Loucy (cell line): ENCODE data around the gene ADAMTS19.

Experiments used
- H2AFZ ChIP-seq: fragments of 200-600 bp; sonication (generic); 2 replicates; pipeline ENCODE4 v1.6.0; 2016; ENCODE audit warnings: antibody characterized with exemption, mild to moderate bottlenecking, low read length, moderate library complexity
- H3F3A ChIP-seq: fragments of 200-600 bp; 2 replicates; pipeline ENCODE4 v1.6.0; 2016; ENCODE audit warnings: antibody characterized with exemption, low read depth, mild to moderate bottlenecking
- H3K27me3 ChIP-seq: fragments of 200-600 bp; sonication (generic); 2 replicates; pipeline ENCODE4 v1.6.1; 2014; ENCODE audit warnings: low read length, mild to moderate bottlenecking; ENCODE audit not compliant: insufficient read depth, poor library complexity, severe bottlenecking
- H3K36me3 ChIP-seq: fragments of 200-600 bp; sonication (generic); 2 replicates; pipeline ENCODE4 v1.6.1; 2016; ENCODE audit warnings: low read length; ENCODE audit not compliant: insufficient read depth
- H3K4me1 ChIP-seq: fragments of 200-600 bp; sonication (generic); 2 replicates; pipeline ENCODE4 v1.5.1; 2014; ENCODE audit warnings: low read length, mild to moderate bottlenecking; ENCODE audit not compliant: insufficient read depth, poor library complexity, severe bottlenecking
- H3K4me2 ChIP-seq: fragments of 200-600 bp; sonication (generic); 2 replicates; pipeline ENCODE4 v1.6.0; 2014; ENCODE audit warnings: antibody characterized with exemption, low read length, low read depth, mild to moderate bottlenecking; ENCODE audit not compliant: poor library complexity, severe bottlenecking
- H3K4me3 ChIP-seq: fragments of 200-600 bp; sonication (generic); 2 replicates; pipeline ENCODE4 v1.5.1; 2014; ENCODE audit warnings: low read length, mild to moderate bottlenecking, mixed read lengths; ENCODE audit not compliant: poor library complexity, severe bottlenecking
- H3K79me2 ChIP-seq: fragments of 200-600 bp; sonication (generic); 2 replicates; pipeline ENCODE4 v1.6.1; 2014; ENCODE audit warnings: low read length; ENCODE audit not compliant: insufficient read depth
- H3K9ac ChIP-seq: fragments of 200-600 bp; sonication (generic); 2 replicates; pipeline ENCODE4 v1.6.0; 2014; ENCODE audit warnings: mild to moderate bottlenecking, low read depth, low read length, moderate library complexity; ENCODE audit not compliant: poor library complexity, severe bottlenecking
- H3K9me2 ChIP-seq: fragments of 200-600 bp; sonication (generic); replicated peaks from 2 replicates; pipeline ENCODE4 v1.6.1; 2016; ENCODE audit warnings: low read depth, low read length, mixed read lengths
- H3K9me3 ChIP-seq: fragments of 200-600 bp; sonication (generic); 2 replicates; pipeline ENCODE4 v1.6.1; 2014; ENCODE audit warnings: mild to moderate bottlenecking, antibody characterized with exemption, low read length, low read depth; ENCODE audit not compliant: insufficient read depth
- H4K20me1 ChIP-seq: fragments of 200-600 bp; sonication (generic); 2 replicates; pipeline ENCODE4 v1.6.0; 2014; ENCODE audit warnings: antibody characterized with exemption, low read length, mild to moderate bottlenecking; ENCODE audit not compliant: insufficient read depth, poor library complexity, severe bottlenecking
- CTCF ChIP-seq: fragments of 200-600 bp; sonication (generic); conservative IDR thresholded peaks from 2 replicates; pipeline ENCODE4 v1.5.1; 2014; ENCODE audit warnings: mild to moderate bottlenecking, antibody characterized with exemption, low read length
- EZH2phosphoT487 ChIP-seq: fragments of 200-600 bp; IDR thresholded peaks from 2 replicates; pipeline ENCODE4 v1.6.1; 2018; ENCODE audit warnings: antibody characterized with exemption, mild to moderate bottlenecking, moderate library complexity, borderline replicate concordance

Gene ADAMTS19

DNA sequence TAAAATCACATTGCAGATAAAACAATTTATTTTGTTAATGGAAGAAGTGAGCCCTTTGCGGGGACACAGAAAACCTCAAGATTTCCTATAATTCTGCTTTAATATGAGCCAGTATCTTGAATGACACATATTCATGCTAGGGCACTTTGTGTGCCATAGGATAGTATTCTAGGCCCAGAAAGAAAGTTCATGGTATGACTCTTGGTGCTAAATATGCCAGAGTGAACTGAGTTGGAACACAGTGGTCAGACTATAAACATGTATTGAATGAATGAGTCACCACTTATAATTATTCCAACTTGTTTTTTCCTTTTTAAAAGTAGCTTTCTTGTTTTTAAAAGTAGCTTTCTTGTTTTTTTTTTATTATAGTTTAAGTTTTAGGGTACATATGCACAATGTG is 46.0 kb downstream of the ADAMTS19 start:
- Histone ChIP-seq H3F3A (no peaks in the 10 kb centered on the region), H2AFZ (no peak overlapping the region), H3K4me3 (no peak overlapping the region), H3K27me3 (no peaks in the 10 kb centered on the region), H4K20me1 (no peaks in the 10 kb centered on the region), H3K4me1 (no peaks in the 10 kb centered on the region), H3K9ac (no peak overlapping the region), H3K9me3 (no peaks in the 10 kb centered on the region), H3K79me2 (no peaks in the 10 kb centered on the region), H3K9me2 (no peaks in the 10 kb centered on the region), H3K4me2 (no peak overlapping the region), H3K36me3 (no peaks in the 10 kb centered on the region)
- TF ChIP-seq EZH2phosphoT487 (no peak), CTCF (no peak)

- Histone ChIP-seq H3K4me3 (no peak overlapping the region), H3K79me2 (no peaks in the 10 kb centered on the region), H2AFZ (no peak overlapping the region), H3K4me2 (no peak overlapping the region), H3K27me3 (no peaks in the 10 kb centered on the region), H3F3A (no peaks in the 10 kb centered on the region), H4K20me1 (no peaks in the 10 kb centered on the region), H3K9me3 (no peaks in the 10 kb centered on the region), H3K4me1 (no peaks in the 10 kb centered on the region), H3K9ac (no peak overlapping the region), H3K9me2 (no peaks in the 10 kb centered on the region), H3K36me3 (no peaks in the 10 kb centered on the region)
- no peak for TF ChIP-seq CTCF
- no peak for TF ChIP-seq EZH2phosphoT487
Measured at GRCh38 chr5:129506950-129507349, 46.9 kb downstream of the ADAMTS19 start.

- H3K9me3 ChIP-seq, result no peaks in the 10 kb centered on the region
- H3K36me3 ChIP-seq, result no peaks in the 10 kb centered on the region
- no peaks in the 10 kb centered on the region for H3K9me2 ChIP-seq
- H3K4me1 ChIP-seq, result no peaks in the 10 kb centered on the region
- no peak overlapping the region for H3K4me2 ChIP-seq
- no peak overlapping the region for H2AFZ ChIP-seq
- H3K79me2 ChIP-seq, result no peaks in the 10 kb centered on the region
- TF ChIP-seq EZH2phosphoT487 (no peak), CTCF (no peak)
- no peak overlapping the region for H3K9ac ChIP-seq
- no peak overlapping the region for H3K4me3 ChIP-seq
- no peaks in the 10 kb centered on the region for H3F3A ChIP-seq
- no peaks in the 10 kb centered on the region for H4K20me1 ChIP-seq
- no peaks in the 10 kb centered on the region for H3K27me3 ChIP-seq
Measured at GRCh38 chr5:129507527-129507926, 47.4 kb downstream of the ADAMTS19 start.
